Neural progenitor cell (in vitro differentiated cells): ENCODE results near the gene ATP5PD. TPM values are rescaled to one million over a fixed set of nuclear protein-coding genes. Genes with fewer than 3 reads are reported as not detected.

ENCODE experiments used
- DNase-seq: peaks from one replicate; pipeline ENCODE4 v3.0.0-alpha.2; 2016; ENCODE audit warnings: low spot score
- H2AFZ ChIP-seq: fragments of 200-600 bp; sonication (generic); replicated peaks from 2 replicates; pipeline ENCODE4 v1.6.1; 2016; ENCODE audit warnings: antibody characterized with exemption
- H3F3A ChIP-seq: fragments of 200-600 bp; sonication (generic); 2 replicates; pipeline ENCODE4 v1.6.1; 2016; ENCODE audit warnings: antibody characterized with exemption, low read depth
- H3K27ac ChIP-seq: fragments of 200-600 bp; sonication (generic); 2 replicates; pipeline ENCODE4 v1.5.1; 2016; ENCODE audit warnings: mild to moderate bottlenecking
- H3K27me3 ChIP-seq: fragments of 200-600 bp; sonication (generic); 2 replicates; pipeline ENCODE4 v1.6.1; 2016; ENCODE audit warnings: mild to moderate bottlenecking, moderate library complexity
- H3K36me3 ChIP-seq: fragments of 200-600 bp; sonication (generic); 2 replicates; pipeline ENCODE4 v1.5.1; 2016
- H3K4me1 ChIP-seq: fragments of 200-600 bp; sonication (generic); 2 replicates; pipeline ENCODE4 v1.6.1; 2016; ENCODE audit warnings: mixed run types
- H3K4me2 ChIP-seq: fragments of 200-600 bp; sonication (generic); 2 replicates; pipeline ENCODE4 v1.6.1; 2016
- H3K4me3 ChIP-seq: fragments of 200-600 bp; sonication (generic); 2 replicates; pipeline ENCODE4 v1.5.1; 2016
- H3K79me2 ChIP-seq: fragments of 200-600 bp; sonication (generic); 2 replicates; pipeline ENCODE4 v1.6.1; 2016; ENCODE audit warnings: low read depth
- H3K9ac ChIP-seq: fragments of 200-600 bp; sonication (generic); 2 replicates; pipeline ENCODE4 v1.6.1; 2016
- H3K9me3 ChIP-seq: fragments of 200-600 bp; sonication (generic); 2 replicates; pipeline ENCODE4 v1.5.1; 2016; ENCODE audit warnings: low read depth
- H4K20me1 ChIP-seq: fragments of 200-600 bp; sonication (generic); 2 replicates; pipeline ENCODE4 v1.6.1; 2016; ENCODE audit warnings: low read depth
- H3K27ac Mint-ChIP-seq: 3 replicates; pipeline ENCODE4 v1.8.0; 2021; ENCODE audit warnings: mixed read lengths
- H3K27me3 Mint-ChIP-seq: 2 replicates; pipeline ENCODE4 v1.8.0; 2022; ENCODE audit warnings: low read depth, mild to moderate bottlenecking, inconsistent platforms, moderate library complexity, mixed read lengths; ENCODE audit not compliant: insufficient read depth
- H3K36me3 Mint-ChIP-seq: 3 replicates; pipeline ENCODE4 v1.8.0; 2021; ENCODE audit warnings: mixed read lengths
- H3K4me1 Mint-ChIP-seq: 3 replicates; pipeline ENCODE4 v1.8.0; 2021; ENCODE audit warnings: mixed read lengths
- H3K4me3 Mint-ChIP-seq: 3 replicates; pipeline ENCODE4 v1.8.0; 2021; ENCODE audit warnings: mild to moderate bottlenecking, moderate library complexity, mixed read lengths
- H3K9me3 Mint-ChIP-seq: 3 replicates; pipeline ENCODE4 v1.8.0; 2020; ENCODE audit warnings: mixed read lengths
- EZH2 ChIP-seq: fragments of 200-600 bp; sonication (generic); IDR thresholded peaks from 2 replicates; pipeline ENCODE4 v1.6.1; 2017; ENCODE audit warnings: antibody characterized with exemption, mild to moderate bottlenecking, moderate library complexity
- EZH2phosphoT487 ChIP-seq: fragments of 200-600 bp; sonication (generic); IDR thresholded peaks from 2 replicates; pipeline ENCODE4 v1.6.1; 2017; ENCODE audit warnings: antibody characterized with exemption
- total RNA-seq: library from RNA; depleted of rRNA; stranded (reverse); fragments of >200 nt; gene quantifications from 2 replicates; pipeline ENCODE4 v1.2.3, GENCODE V29; 2015; ENCODE audit warnings: low replicate concordance
- TF ChIP-seq, protein P1 (sequence below): fragments of 200-600 bp; sonication (generic); IDR thresholded peaks from 2 replicates; pipeline ENCODE4 v1.5.1; 2017; ENCODE audit warnings: antibody characterized with exemption, mild to moderate bottlenecking

Gene ATP5PD
- total RNA-seq, 1 donor from 2014 or later, result 268 TPM

DNA sequence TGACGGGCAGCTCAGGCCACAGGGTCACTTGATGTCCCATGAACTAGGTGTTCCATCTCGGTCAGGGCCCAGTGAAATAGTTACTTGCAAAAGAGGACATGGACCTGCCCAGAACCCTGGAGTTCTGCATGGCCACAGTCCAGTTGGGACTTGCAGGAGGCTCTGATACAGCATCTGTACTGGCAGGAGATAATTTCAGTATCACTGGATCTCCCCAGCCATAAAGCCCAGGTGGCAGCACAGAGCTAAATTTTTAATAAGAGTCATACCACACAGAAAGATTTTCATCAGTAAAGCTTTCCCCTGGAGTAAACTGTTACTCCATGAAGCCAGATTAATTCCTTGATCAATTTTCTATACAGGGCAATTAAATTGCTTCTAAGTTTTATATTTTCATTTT, 23.0 kb upstream of the ATP5PD start:
- Histone ChIP-seq H3F3A (no peaks in the 10 kb centered on the region), H2AFZ (no peak overlapping the region)
- H3K9me3 Mint-ChIP-seq, result no peaks in the 10 kb centered on the region

DNA sequence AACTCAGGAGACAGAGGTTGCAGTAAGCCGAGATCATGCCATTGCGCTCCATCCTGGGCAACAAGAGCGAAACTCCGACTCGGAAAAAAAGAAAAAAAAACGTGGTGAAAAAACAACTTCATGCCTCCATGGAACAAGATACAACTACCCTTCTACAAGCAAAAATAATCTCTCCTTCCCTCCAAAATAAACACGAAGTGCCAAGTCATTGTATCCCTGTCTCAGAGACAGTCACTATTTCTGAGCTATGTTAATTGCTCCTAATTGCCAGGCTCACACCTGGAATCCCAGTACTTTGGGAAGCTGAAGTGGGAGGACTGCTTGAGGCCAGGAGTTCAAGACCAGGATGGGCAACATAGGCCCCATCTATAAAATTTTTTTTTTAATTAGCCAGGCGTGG, 22.0 kb upstream of the ATP5PD start:
- Mint-ChIP-seq H3K27ac (peak overlapping the region; percentile 8), H3K9me3 (no peaks in the 10 kb centered on the region), H3K4me3 (no peak overlapping the region), H3K4me1 (no peaks in the 10 kb centered on the region), H3K36me3 (peaks cover 8% of the 10 kb centered on the region), H3K27me3 (peaks cover 7% of the 10 kb centered on the region)
- DNase-seq, result no peak
- no peak overlapping the region for H3K4me3 ChIP-seq
- H3K4me1 ChIP-seq, result no peaks in the 10 kb centered on the region
- no peaks in the 10 kb centered on the region for H3F3A ChIP-seq
- no peaks in the 10 kb centered on the region for H3K9me3 ChIP-seq
- H3K4me2 ChIP-seq, result no peak overlapping the region
- H3K27me3 ChIP-seq, result no peaks in the 10 kb centered on the region
- H3K79me2 ChIP-seq, result no peaks in the 10 kb centered on the region
- H3K9ac ChIP-seq, result no peak overlapping the region
- H4K20me1 ChIP-seq, result no peaks in the 10 kb centered on the region
- H3K36me3 ChIP-seq, result no peaks in the 10 kb centered on the region
- H2AFZ ChIP-seq, result no peak overlapping the region
- TF ChIP-seq EZH2, result no peak
- TF ChIP-seq, protein P1, sequence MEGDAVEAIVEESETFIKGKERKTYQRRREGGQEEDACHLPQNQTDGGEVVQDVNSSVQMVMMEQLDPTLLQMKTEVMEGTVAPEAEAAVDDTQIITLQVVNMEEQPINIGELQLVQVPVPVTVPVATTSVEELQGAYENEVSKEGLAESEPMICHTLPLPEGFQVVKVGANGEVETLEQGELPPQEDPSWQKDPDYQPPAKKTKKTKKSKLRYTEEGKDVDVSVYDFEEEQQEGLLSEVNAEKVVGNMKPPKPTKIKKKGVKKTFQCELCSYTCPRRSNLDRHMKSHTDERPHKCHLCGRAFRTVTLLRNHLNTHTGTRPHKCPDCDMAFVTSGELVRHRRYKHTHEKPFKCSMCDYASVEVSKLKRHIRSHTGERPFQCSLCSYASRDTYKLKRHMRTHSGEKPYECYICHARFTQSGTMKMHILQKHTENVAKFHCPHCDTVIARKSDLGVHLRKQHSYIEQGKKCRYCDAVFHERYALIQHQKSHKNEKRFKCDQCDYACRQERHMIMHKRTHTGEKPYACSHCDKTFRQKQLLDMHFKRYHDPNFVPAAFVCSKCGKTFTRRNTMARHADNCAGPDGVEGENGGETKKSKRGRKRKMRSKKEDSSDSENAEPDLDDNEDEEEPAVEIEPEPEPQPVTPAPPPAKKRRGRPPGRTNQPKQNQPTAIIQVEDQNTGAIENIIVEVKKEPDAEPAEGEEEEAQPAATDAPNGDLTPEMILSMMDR, result no peak
- TF ChIP-seq EZH2phosphoT487, result no peak
- H3K27ac ChIP-seq, result no peak overlapping the region

More for the DNA sequence above, 23.0 kb upstream of the ATP5PD start:
- Mint-ChIP-seq H3K4me3 (no peak overlapping the region), H3K36me3 (no peaks in the 10 kb centered on the region), H3K4me1 (no peaks in the 10 kb centered on the region), H3K27ac (peak overlapping the region; percentile 63), H3K27me3 (peaks cover 4% of the 10 kb centered on the region)
- Histone ChIP-seq H3K27ac (no peak overlapping the region), H3K36me3 (no peaks in the 10 kb centered on the region), H3K4me2 (no peak overlapping the region), H3K79me2 (no peaks in the 10 kb centered on the region), H3K9ac (no peak overlapping the region), H3K4me1 (no peaks in the 10 kb centered on the region), H3K27me3 (no peaks in the 10 kb centered on the region), H4K20me1 (no peaks in the 10 kb centered on the region), H3K9me3 (no peaks in the 10 kb centered on the region), H3K4me3 (no peak overlapping the region)
- no peak for DNase-seq
- TF ChIP-seq EZH2 (no peak), EZH2phosphoT487 (no peak)
- TF ChIP-seq, protein P1, result no peak

DNA sequence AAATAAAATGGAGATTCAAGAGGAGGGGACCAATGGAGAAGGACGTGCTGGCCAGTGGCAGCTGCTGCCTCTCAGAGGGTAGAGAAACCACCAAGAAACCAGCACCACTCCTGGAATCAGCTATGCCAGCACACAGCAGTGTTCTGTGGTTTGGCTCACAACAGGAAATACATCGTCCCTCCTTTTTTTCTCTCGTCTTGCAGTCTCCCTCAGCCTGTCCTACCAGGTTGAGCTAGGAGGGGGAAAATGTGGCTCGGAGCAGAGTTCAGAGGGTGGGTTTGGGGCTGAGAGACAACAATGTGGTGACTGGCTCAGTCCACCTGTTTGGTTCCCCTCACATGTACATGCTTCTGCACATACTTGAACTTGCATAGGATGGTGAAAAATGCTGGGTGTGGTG, 21.1 kb upstream of the ATP5PD start:
- Mint-ChIP-seq H3K4me3 (no peak overlapping the region), H3K9me3 (no peaks in the 10 kb centered on the region), H3K4me1 (no peaks in the 10 kb centered on the region), H3K27ac (no peak overlapping the region), H3K36me3 (peaks cover 13% of the 10 kb centered on the region), H3K27me3 (peaks cover 7% of the 10 kb centered on the region)
- Histone ChIP-seq H2AFZ (no peak overlapping the region), H3K4me3 (no peak overlapping the region), H4K20me1 (no peaks in the 10 kb centered on the region), H3K9me3 (no peaks in the 10 kb centered on the region), H3K4me1 (no peaks in the 10 kb centered on the region), H3K27ac (no peak overlapping the region), H3K4me2 (no peak overlapping the region), H3K36me3 (no peaks in the 10 kb centered on the region), H3K79me2 (no peaks in the 10 kb centered on the region), H3K9ac (no peak overlapping the region), H3K27me3 (no peaks in the 10 kb centered on the region), H3F3A (no peaks in the 10 kb centered on the region)
- TF ChIP-seq EZH2 (no peak), EZH2phosphoT487 (no peak)
- TF ChIP-seq, protein P1, result no peak
- DNase-seq, result no peak
